ENCODE measurements around the gene GAS7. TPM values are rescaled to one million over a fixed set of nuclear protein-coding genes. Genes with fewer than 3 reads are reported as not detected.

Gene GAS7
- total RNA-seq, 6 donors from 2014 or later = 19.9 to 87.1 (median 41.5) TPM

DNA sequence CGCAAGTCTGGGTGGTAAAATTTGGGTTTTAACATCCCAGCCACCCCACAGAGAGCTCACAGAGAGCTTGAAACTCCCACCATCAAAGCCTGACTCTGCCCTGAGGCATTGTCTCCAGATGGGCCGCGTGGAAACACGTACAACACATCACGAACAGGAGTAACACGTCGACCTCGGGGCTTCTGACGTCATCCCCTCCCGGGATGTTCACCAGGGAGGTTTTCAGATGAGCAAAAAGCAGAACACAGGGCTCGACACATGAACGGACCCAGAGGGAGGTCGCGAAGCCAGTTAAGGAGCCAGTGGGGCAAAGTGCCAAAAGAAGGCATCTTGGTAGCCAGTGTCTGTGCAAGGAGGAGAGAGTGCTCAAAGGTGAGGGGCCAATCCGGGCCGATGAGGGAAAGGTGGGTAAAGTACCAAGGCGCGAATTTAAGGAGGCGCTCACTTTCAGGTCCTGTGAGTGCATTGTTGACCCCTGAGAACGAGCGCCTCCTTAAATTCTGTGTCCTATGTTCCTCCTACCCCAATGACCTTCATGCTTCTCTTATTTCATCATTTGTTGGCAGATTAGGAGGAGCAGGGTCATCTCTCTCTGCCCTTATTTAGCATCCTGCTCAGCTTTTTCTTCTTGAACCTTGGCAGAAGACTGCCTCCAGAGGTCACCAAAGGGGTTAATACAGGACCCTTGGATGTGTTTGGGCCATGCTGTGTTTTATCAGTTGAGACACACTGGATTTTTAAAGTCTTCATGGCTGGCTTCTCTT is 298.9 kb downstream of the GAS7 start:
- no peaks in the 10 kb centered on the region for H3K27me3 ChIP-seq
- no peaks in the 10 kb centered on the region for H3K36me3 ChIP-seq
- no peak for ATAC-seq (ENCODE audit: low FRiP score in 2 of 2)
- no peak overlapping the region for H3K4me3 ChIP-seq
- no peaks in the 10 kb centered on the region for H3K4me1 ChIP-seq
- H3K27ac ChIP-seq = no peak overlapping the region
- WGBS, 2 donors = 77 to 81% methylated on average over 20 to 21 of the region's 21 CpGs
- no peak for TF ChIP-seq POLR2A (IDR thresholded peaks at IDR 0.05)
- TF ChIP-seq, protein P1, sequence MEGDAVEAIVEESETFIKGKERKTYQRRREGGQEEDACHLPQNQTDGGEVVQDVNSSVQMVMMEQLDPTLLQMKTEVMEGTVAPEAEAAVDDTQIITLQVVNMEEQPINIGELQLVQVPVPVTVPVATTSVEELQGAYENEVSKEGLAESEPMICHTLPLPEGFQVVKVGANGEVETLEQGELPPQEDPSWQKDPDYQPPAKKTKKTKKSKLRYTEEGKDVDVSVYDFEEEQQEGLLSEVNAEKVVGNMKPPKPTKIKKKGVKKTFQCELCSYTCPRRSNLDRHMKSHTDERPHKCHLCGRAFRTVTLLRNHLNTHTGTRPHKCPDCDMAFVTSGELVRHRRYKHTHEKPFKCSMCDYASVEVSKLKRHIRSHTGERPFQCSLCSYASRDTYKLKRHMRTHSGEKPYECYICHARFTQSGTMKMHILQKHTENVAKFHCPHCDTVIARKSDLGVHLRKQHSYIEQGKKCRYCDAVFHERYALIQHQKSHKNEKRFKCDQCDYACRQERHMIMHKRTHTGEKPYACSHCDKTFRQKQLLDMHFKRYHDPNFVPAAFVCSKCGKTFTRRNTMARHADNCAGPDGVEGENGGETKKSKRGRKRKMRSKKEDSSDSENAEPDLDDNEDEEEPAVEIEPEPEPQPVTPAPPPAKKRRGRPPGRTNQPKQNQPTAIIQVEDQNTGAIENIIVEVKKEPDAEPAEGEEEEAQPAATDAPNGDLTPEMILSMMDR (IDR thresholded peaks at IDR 0.05) = no peak
- TF ChIP-seq POLR2AphosphoS5 (IDR thresholded peaks at IDR 0.05) = no peak
- TF ChIP-seq EP300 (IDR thresholded peaks at IDR 0.05) = no peak
- DNase-seq = no peak
- H3K9me3 ChIP-seq = peaks cover 0 to 3% (median 0%) of the 10 kb centered on the region in 4 donors

DNA sequence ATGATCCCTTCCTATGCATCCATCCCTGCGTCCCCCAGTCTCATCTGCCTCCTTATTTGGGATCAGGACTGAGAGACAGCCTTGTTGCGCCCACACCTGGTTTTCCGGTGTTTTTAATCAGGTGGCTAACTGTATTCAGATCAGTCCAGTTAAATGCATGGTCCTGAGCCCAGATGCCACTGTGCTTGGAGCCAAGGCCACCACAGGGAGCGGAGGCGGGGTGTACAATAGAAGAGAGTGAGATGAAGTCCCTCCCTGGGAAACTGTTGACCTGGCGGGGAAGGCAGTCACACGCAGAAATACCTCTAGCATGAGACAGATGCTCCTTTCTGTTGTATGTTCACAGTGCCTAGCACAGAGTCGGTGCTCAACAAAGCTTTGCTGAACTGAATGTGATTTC is 299.6 kb downstream of the GAS7 start:
- Histone ChIP-seq H3K9me3 (peaks cover 0 to 5% (median 0%) of the 10 kb centered on the region in 4 donors), H3K36me3 (no peaks in the 10 kb centered on the region), H3K27ac (no peak overlapping the region), H3K4me1 (no peaks in the 10 kb centered on the region), H3K27me3 (no peaks in the 10 kb centered on the region), H3K4me3 (no peak overlapping the region)
- ATAC-seq (ENCODE audit: low FRiP score in 2 of 2) = no peak
- 92 to 95% methylated on average over 8 of the region's 8 CpGs for WGBS, 2 donors
- TF ChIP-seq POLR2AphosphoS5 (IDR thresholded peaks at IDR 0.05) (no peak), POLR2A (IDR thresholded peaks at IDR 0.05) (no peak)
- TF ChIP-seq, protein P1 (IDR thresholded peaks at IDR 0.05) = no peak
- DNase-seq = no peak

DNA sequence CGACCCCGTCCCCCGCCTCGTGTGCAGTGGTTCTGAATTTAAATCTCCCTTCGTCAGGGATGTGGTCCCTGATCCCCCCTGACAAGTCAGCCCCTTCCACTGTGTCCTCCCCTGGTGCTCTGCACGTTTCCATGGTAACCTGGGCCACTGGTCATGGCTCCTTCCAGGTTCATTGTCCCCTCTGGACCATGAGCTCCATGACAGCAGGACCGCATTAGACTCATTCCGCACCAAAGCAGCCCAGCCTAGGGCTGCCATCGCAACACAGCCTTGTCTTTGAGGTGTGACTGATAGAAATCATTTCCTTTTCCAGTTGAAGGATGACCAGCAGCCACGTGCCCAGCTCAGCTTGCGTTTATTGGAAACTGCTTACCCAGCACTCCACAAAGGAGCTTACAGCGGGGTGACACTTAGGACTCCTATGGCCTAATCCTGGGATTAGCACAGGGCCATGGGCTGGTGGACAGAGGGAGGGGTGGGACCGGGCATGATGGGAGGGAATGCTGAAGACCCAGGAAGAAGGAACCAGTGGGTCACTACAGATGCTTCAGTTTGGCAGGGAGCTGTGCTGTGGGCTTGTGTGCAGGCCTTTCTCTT is 300.9 kb downstream of the GAS7 start:
- no peaks in the 10 kb centered on the region for H3K36me3 ChIP-seq
- ATAC-seq (ENCODE audit: low FRiP score in 2 of 2) (no peak), DNase-seq (no peak)
- TF ChIP-seq POLR2A (IDR thresholded peaks at IDR 0.05) (no peak), POLR2AphosphoS5 (IDR thresholded peaks at IDR 0.05) (no peak), EP300 (IDR thresholded peaks at IDR 0.05) (no peak)
- TF ChIP-seq, protein P1 (IDR thresholded peaks at IDR 0.05) = no peak
- H3K27me3 ChIP-seq = no peaks in the 10 kb centered on the region
- WGBS, 2 donors = 76 to 79% methylated on average over 12 to 13 of the region's 13 CpGs
- H3K9me3 ChIP-seq = peaks cover 0 to 5% (median 0%) of the 10 kb centered on the region in 4 donors
- no peak overlapping the region for H3K27ac ChIP-seq
- no peak overlapping the region for H3K4me3 ChIP-seq
- H3K4me1 ChIP-seq = no peaks in the 10 kb centered on the region

DNA sequence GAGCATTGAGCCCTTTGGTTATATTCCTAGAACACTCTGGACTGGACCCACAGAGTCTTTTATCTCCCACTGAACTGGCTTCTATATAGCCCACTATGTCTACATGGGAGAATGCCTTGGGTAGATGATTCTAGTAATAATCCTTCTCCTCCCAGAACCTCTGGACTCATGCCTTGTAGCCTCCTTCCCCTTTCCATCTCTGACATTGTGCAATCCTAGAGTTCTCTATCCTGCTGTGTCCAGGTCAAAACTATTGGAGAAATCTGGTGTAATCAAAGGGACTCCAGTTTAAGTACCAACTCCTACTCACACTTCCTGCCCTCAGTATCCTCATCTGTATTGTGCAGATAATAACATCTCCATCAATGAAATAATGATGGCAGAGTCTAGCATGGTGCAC is 302.5 kb downstream of the GAS7 start:
- H3K36me3 ChIP-seq = no peaks in the 10 kb centered on the region
- H3K27ac ChIP-seq = no peak overlapping the region
- H3K9me3 ChIP-seq = peaks cover 0 to 5% (median 0%) of the 10 kb centered on the region in 4 donors
- H3K27me3 ChIP-seq = no peaks in the 10 kb centered on the region
- H3K4me3 ChIP-seq = no peak overlapping the region
- TF ChIP-seq, protein P1 (IDR thresholded peaks at IDR 0.05) = no peak
- TF ChIP-seq EP300 (IDR thresholded peaks at IDR 0.05) (no peak), POLR2A (IDR thresholded peaks at IDR 0.05) (no peak), POLR2AphosphoS5 (IDR thresholded peaks at IDR 0.05) (no peak)
- peak in 1 of 2 donors; percentile 34 for ATAC-seq (ENCODE audit: low FRiP score in 2 of 2)
- no peaks in the 10 kb centered on the region for H3K4me1 ChIP-seq
- no peak for DNase-seq
